HG03139 (cell line): Measurements from ENCODE around the gene PDIA3.
"Not testable (repeated sequence)": the region's sequence is repeated elsewhere in the genome, so short reads cannot be mapped to it uniquely, and the experiment has no call there.

ENCODE experiments used
- ATAC-seq: cut with Tn5 transposase; IDR thresholded peaks from one replicate; pipeline ENCODE4 v1.9.1; 2021; ENCODE audit not compliant: unreplicated experiment

PDIA3 gene

DNA sequence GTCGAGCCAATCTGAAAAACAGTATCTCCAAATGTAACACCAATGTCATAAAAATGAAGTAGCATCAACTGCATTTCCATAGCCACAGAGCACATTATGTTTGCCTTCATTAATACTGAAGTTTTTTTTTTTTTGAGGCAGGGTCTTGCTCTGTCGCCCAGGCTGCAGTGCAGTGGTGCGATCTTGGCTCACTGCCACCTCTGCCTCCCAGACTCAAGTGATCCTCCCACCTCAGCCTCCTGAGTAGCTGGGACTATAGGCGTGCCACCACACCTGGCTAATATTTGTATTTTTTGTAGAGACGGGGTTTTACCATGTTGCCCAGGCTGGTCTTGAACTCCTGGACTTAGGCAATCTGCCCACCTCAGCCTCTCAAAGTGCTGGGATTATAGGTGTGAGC, 68.8 kb downstream of the PDIA3 start:
- not testable (repeated sequence) for ATAC-seq

DNA sequence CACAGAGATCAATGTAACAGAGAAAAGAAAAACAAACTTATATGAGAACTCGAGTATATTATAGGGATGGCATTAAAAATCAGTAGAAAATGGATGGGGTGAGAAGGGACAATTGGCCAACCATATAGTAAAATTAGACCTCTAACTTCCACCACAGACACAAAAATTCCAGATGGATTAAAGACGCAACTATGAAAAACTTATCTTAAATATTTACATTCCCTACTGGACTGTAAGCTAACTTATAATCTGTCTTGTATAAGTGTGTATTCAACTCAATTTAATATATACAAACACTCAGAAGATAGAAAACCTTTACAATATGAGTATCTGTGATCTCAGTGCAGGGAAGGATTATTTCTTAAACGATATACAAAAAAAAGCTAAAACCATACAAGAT, 75.3 kb downstream of the PDIA3 start:
- no peak for ATAC-seq
